Measurements from ENCODE around the gene CLCN4.

GRCh38 chrX:10233696-10234095, 76.9 kb downstream of the CLCN4 start:
- TF ChIP-seq CTCF (tag by site-specific recombination; IDR thresholded peaks at IDR 0.05) (no peak), SALL2 (tag by site-specific recombination; IDR thresholded peaks at IDR 0.05; ENCODE audit: borderline replicate concordance) (no peak), TCF7L2 (IDR thresholded peaks at IDR 0.05; ENCODE audit: borderline replicate concordance, low read depth, low read length) (no peak), ZBTB49 (tag by site-specific recombination; IDR thresholded peaks at IDR 0.05; ENCODE audit: low read depth) (no peak), ZNF501 (tag by site-specific recombination; IDR thresholded peaks at IDR 0.05) (no peak), ZNF747 (tag by site-specific recombination; IDR thresholded peaks at IDR 0.05) (no peak), PATZ1 (tag by site-specific recombination; IDR thresholded peaks at IDR 0.05) (no peak), GLIS2 (tag by site-specific recombination; IDR thresholded peaks at IDR 0.05) (no peak), PRDM4 (tag by site-specific recombination; IDR thresholded peaks at IDR 0.05) (no peak), REST (tag by site-specific recombination; IDR thresholded peaks at IDR 0.05) (no peak)

All from HEK293 (cell line).